ENCODE measurements around the gene PEX14.

The PEX14 gene

DNA sequence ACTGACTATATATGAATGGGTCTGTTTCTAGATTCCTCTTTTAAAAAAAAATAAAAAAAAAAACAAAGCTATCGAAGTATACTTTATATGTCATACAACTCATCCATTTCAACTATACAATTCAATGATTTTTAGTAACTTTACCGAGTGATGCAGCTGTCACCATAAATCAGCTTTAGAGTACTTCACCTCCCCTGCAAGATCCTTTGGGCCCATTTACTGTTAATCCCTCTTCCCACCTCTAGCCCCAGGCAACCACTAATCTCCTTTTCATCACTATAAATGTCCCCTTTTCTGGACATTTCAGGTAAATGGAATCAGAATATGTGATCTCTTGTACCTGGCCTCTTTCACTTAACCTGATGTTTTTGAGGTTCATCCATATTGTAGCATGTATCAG, 133.9 kb downstream of the PEX14 start:
- no peak for TF ChIP-seq EGR1 (IDR thresholded peaks at IDR 0.05)
- TF ChIP-seq ZBTB7A (IDR thresholded peaks at IDR 0.05; ENCODE audit: low read depth), result no peak
- no peak for TF ChIP-seq TEAD4 (IDR thresholded peaks at IDR 0.05)
- no peak for TF ChIP-seq RAD21 (IDR thresholded peaks at IDR 0.05; ENCODE audit: low read depth)
- TF ChIP-seq TCF12 (IDR thresholded peaks at IDR 0.05; ENCODE audit: low read depth), result no peak
- no peak for TF ChIP-seq FOXM1 (IDR thresholded peaks at IDR 0.05; ENCODE audit: borderline replicate concordance, low read depth)
- TF ChIP-seq CREB1 (IDR thresholded peaks at IDR 0.05; ENCODE audit: low read depth), result no peak
- no peak for TF ChIP-seq TAF1 (IDR thresholded peaks at IDR 0.05; ENCODE audit: low read depth)
- TF ChIP-seq NFIC (IDR thresholded peaks at IDR 0.05), result no peak
- TF ChIP-seq, protein P1, sequence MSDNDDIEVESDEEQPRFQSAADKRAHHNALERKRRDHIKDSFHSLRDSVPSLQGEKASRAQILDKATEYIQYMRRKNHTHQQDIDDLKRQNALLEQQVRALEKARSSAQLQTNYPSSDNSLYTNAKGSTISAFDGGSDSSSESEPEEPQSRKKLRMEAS (IDR thresholded peaks at IDR 0.05), result no peak
- no peak for TF ChIP-seq EP300 (IDR thresholded peaks at IDR 0.05; ENCODE audit: borderline replicate concordance)
- no peak for TF ChIP-seq YY1 (IDR thresholded peaks at IDR 0.05; ENCODE audit: low read depth)

DNA sequence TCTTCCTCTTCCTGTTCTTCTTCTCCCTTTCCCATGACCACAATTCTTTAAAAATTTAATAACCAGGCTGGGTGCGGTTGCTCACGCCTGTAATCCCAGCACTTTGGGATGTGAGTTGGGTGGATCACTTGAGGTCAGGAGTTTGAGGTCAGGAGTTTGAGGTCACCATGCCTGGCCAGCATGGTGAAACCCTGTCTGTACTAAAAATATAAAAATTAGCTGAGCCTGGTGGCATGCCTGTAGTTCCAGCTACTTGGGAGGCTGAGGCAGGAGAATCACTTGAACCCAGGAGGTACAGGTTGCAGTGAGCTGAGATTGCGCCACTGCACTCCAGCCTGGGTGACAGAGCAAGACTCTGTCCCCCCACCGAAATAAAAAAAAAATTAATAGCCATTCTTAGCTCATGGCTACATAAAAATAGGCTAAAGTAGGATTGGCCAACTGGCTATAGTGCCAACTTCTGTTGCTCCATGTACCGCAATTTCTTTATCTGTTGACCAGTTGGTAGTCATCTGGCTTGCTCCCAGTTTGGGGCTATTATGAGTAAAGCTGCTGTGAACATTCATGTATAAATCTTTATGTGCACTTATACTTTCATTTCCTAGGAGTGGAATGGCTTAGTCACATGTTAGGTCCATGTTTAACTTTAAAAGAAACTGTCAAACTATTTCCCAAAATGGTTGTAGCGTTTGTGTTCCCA, 136.3 kb downstream of the PEX14 start:
- TF ChIP-seq NFIC (IDR thresholded peaks at IDR 0.05) (no peak), ZBTB7A (IDR thresholded peaks at IDR 0.05; ENCODE audit: low read depth) (no peak), CEBPB (IDR thresholded peaks at IDR 0.05) (no peak), YY1 (IDR thresholded peaks at IDR 0.05; ENCODE audit: low read depth) (no peak), RAD21 (IDR thresholded peaks at IDR 0.05; ENCODE audit: low read depth) (no peak), TAF1 (IDR thresholded peaks at IDR 0.05; ENCODE audit: low read depth) (no peak), EGR1 (IDR thresholded peaks at IDR 0.05) (no peak), CREB1 (IDR thresholded peaks at IDR 0.05; ENCODE audit: low read depth) (no peak), TCF12 (IDR thresholded peaks at IDR 0.05; ENCODE audit: low read depth) (no peak), EP300 (IDR thresholded peaks at IDR 0.05; ENCODE audit: borderline replicate concordance) (no peak), FOXM1 (IDR thresholded peaks at IDR 0.05; ENCODE audit: borderline replicate concordance, low read depth) (no peak), TEAD4 (IDR thresholded peaks at IDR 0.05) (no peak)
- TF ChIP-seq, protein P2, sequence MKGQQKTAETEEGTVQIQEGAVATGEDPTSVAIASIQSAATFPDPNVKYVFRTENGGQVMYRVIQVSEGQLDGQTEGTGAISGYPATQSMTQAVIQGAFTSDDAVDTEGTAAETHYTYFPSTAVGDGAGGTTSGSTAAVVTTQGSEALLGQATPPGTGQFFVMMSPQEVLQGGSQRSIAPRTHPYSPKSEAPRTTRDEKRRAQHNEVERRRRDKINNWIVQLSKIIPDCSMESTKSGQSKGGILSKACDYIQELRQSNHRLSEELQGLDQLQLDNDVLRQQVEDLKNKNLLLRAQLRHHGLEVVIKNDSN (IDR thresholded peaks at IDR 0.05), result no peak
- TF ChIP-seq, protein P1 (IDR thresholded peaks at IDR 0.05), result no peak
- TF ChIP-seq, protein P3, sequence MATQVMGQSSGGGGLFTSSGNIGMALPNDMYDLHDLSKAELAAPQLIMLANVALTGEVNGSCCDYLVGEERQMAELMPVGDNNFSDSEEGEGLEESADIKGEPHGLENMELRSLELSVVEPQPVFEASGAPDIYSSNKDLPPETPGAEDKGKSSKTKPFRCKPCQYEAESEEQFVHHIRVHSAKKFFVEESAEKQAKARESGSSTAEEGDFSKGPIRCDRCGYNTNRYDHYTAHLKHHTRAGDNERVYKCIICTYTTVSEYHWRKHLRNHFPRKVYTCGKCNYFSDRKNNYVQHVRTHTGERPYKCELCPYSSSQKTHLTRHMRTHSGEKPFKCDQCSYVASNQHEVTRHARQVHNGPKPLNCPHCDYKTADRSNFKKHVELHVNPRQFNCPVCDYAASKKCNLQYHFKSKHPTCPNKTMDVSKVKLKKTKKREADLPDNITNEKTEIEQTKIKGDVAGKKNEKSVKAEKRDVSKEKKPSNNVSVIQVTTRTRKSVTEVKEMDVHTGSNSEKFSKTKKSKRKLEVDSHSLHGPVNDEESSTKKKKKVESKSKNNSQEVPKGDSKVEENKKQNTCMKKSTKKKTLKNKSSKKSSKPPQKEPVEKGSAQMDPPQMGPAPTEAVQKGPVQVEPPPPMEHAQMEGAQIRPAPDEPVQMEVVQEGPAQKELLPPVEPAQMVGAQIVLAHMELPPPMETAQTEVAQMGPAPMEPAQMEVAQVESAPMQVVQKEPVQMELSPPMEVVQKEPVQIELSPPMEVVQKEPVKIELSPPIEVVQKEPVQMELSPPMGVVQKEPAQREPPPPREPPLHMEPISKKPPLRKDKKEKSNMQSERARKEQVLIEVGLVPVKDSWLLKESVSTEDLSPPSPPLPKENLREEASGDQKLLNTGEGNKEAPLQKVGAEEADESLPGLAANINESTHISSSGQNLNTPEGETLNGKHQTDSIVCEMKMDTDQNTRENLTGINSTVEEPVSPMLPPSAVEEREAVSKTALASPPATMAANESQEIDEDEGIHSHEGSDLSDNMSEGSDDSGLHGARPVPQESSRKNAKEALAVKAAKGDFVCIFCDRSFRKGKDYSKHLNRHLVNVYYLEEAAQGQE (IDR thresholded peaks at IDR 0.05; ENCODE audit: low read depth), result no peak

DNA sequence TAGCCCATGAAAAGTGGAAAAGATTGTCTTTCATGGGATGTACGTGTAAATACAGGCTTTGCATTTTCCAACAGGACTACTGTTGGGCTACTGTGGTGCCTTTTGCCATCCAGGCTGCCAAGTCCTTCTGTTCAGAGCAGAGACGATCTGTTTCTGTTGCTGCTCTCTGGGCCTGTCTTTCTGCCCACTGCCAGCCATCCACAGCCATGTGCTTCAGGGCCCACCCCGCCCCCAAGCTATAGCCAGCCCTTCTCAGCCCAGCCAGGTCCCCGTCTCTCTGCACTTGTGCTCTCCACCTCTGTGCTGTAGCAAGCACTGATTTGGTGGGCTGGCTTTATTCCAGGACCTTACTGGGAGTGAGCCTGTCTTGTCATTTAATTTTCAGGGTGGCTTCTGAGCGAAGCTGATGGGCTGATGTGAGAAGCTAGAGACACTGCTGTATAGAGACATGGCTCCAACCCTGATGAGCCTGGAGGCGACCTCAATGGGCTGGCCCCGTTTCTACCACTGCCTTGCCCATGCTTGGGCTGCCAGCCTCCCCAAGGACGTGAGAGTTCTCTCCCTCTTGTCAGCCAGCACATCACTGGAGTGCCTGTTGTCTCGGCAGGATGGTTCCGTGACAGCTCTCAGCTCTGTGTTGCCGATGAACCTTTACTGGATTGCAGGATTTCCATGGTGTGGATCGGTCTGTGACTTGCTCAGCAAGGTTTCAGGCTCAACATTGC, 137.8 kb downstream of the PEX14 start:
- TF ChIP-seq CREB1 (IDR thresholded peaks at IDR 0.05; ENCODE audit: low read depth) (no peak), CEBPB (IDR thresholded peaks at IDR 0.05) (no peak), YY1 (IDR thresholded peaks at IDR 0.05; ENCODE audit: low read depth) (no peak), EP300 (IDR thresholded peaks at IDR 0.05; ENCODE audit: borderline replicate concordance) (no peak), NFIC (IDR thresholded peaks at IDR 0.05) (no peak), TAF1 (IDR thresholded peaks at IDR 0.05; ENCODE audit: low read depth) (no peak), TCF12 (IDR thresholded peaks at IDR 0.05; ENCODE audit: low read depth) (no peak), EGR1 (IDR thresholded peaks at IDR 0.05) (no peak), RAD21 (IDR thresholded peaks at IDR 0.05; ENCODE audit: low read depth) (no peak), ZBTB7A (IDR thresholded peaks at IDR 0.05; ENCODE audit: low read depth) (no peak), TEAD4 (IDR thresholded peaks at IDR 0.05) (no peak), FOXM1 (IDR thresholded peaks at IDR 0.05; ENCODE audit: borderline replicate concordance, low read depth) (no peak)
- TF ChIP-seq, protein P3 (IDR thresholded peaks at IDR 0.05; ENCODE audit: low read depth), result no peak
- TF ChIP-seq, protein P2 (IDR thresholded peaks at IDR 0.05), result no peak
- TF ChIP-seq, protein P1 (IDR thresholded peaks at IDR 0.05), result no peak

DNA sequence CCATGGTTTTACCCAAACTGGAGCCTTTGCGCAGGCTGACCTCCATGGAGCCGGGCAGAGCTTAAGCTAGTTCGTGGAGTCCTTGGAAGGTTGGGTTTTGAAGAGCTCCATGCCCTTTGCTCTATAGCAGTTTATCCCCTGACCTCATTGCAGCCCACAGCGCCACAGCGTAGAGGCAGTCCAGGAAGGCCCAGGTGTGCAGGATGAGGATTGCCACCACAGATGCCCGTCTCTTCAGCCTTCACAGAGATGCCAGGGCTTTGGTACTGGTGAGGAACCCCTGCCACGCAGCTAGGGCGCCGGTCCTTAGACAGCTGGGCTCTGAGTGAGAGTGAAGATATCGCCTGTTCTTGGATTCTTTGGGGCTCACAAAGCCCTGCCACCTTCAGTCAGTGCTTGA, 138.6 kb downstream of the PEX14 start:
- no peak for TF ChIP-seq EGR1 (IDR thresholded peaks at IDR 0.05)
- no peak for TF ChIP-seq TAF1 (IDR thresholded peaks at IDR 0.05; ENCODE audit: low read depth)
- TF ChIP-seq TEAD4 (IDR thresholded peaks at IDR 0.05), result no peak
- no peak for TF ChIP-seq FOXM1 (IDR thresholded peaks at IDR 0.05; ENCODE audit: borderline replicate concordance, low read depth)
- no peak for TF ChIP-seq EP300 (IDR thresholded peaks at IDR 0.05; ENCODE audit: borderline replicate concordance)
- no peak for TF ChIP-seq ZBTB7A (IDR thresholded peaks at IDR 0.05; ENCODE audit: low read depth)
- TF ChIP-seq RAD21 (IDR thresholded peaks at IDR 0.05; ENCODE audit: low read depth), result no peak
- TF ChIP-seq, protein P2 (IDR thresholded peaks at IDR 0.05), result no peak
- TF ChIP-seq CREB1 (IDR thresholded peaks at IDR 0.05; ENCODE audit: low read depth), result no peak
- TF ChIP-seq, protein P1 (IDR thresholded peaks at IDR 0.05), result no peak
- no peak for TF ChIP-seq TCF12 (IDR thresholded peaks at IDR 0.05; ENCODE audit: low read depth)
- TF ChIP-seq, protein P3 (IDR thresholded peaks at IDR 0.05; ENCODE audit: low read depth), result no peak
- no peak for TF ChIP-seq CEBPB (IDR thresholded peaks at IDR 0.05)
- no peak for TF ChIP-seq NFIC (IDR thresholded peaks at IDR 0.05)
- no peak for TF ChIP-seq YY1 (IDR thresholded peaks at IDR 0.05; ENCODE audit: low read depth)

Measured in Ishikawa (cell line).